Lower lobe of right lung (tissue), 2 donors: ENCODE data around the gene BAZ2B. TPM values are rescaled to one million over a fixed set of nuclear protein-coding genes. Genes with fewer than 3 reads are reported as not detected.

Source experiments
- ATAC-seq, 2 donors: fragments of 200-7000 bp; cut with Tn5 transposase; one replicate each; pipeline ENCODE4 v1.9.1; 2020 to 2022; ENCODE audit warnings: mild to moderate bottlenecking in 2 of 2, moderate library complexity in 2 of 2
- DNase-seq: peaks from one replicate; pipeline ENCODE4 v3.0.0-alpha.2; 2020
- H3K27ac ChIP-seq: fragments of 200-600 bp; one replicate; pipeline ENCODE4 v1.8.0; 2022
- H3K27me3 ChIP-seq: fragments of 200-600 bp; one replicate; pipeline ENCODE4 v1.8.0; 2022; ENCODE audit warnings: low read depth
- H3K36me3 ChIP-seq: fragments of 200-600 bp; one replicate; pipeline ENCODE4 v1.8.0; 2022; ENCODE audit warnings: mild to moderate bottlenecking
- H3K4me1 ChIP-seq: fragments of 200-600 bp; one replicate; pipeline ENCODE4 v1.8.0; 2022
- H3K4me3 ChIP-seq: fragments of 200-600 bp; one replicate; pipeline ENCODE4 v1.8.0; 2022; ENCODE audit warnings: mild to moderate bottlenecking
- H3K9me3 ChIP-seq: fragments of 200-600 bp; one replicate; pipeline ENCODE4 v1.8.0; 2022
- CTCF ChIP-seq: fragments of 200-600 bp; IDR thresholded peaks from one replicate; pipeline ENCODE4 v1.8.0; 2022; ENCODE audit warnings: antibody characterized with exemption, mild to moderate bottlenecking
- intact Hi-C: fragments of 100-400 bp; cut with DNase I; formaldehyde crosslinking; loops from one replicate; pipeline ENCODE4 v1.11.0; 2022
- total RNA-seq: library from RNA; stranded (reverse); fragmentation: NEBNext Ultra II Directional; extraction: Animal tissue kit (Norgen Biotek cat#: 25700); gene quantifications from one replicate; pipeline ENCODE4 v1.2.1, GENCODE V29; 2021
- donor health status: DM: no; HTN: yes; CAD: no; lungs with severe emphysema.

BAZ2B gene
- total RNA-seq, 1 donor from 2014 or later: 97.4 TPM

- DNase-seq (no peak), ATAC-seq (peak in 1 of 2 donors; percentile 78)
- intact Hi-C loops: no loop called here
- H3K4me1 ChIP-seq: no peaks in the 10 kb centered on the region
- H3K27me3 ChIP-seq: no peaks in the 10 kb centered on the region
- peak; percentile 41 for TF ChIP-seq CTCF
- H3K4me3 ChIP-seq: no peak overlapping the region
- no peak overlapping the region for H3K27ac ChIP-seq
- H3K9me3 ChIP-seq: no peaks in the 10 kb centered on the region
- H3K36me3 ChIP-seq: no peaks in the 10 kb centered on the region
Measured at GRCh38 chr2:159557437-159558034, 58.8 kb downstream of the BAZ2B start.

- H3K9me3 ChIP-seq: no peaks in the 10 kb centered on the region
- no peaks in the 10 kb centered on the region for H3K27me3 ChIP-seq
- intact Hi-C loops: no loop called here
- DNase-seq: no peak
- no peak for TF ChIP-seq CTCF
- H3K4me3 ChIP-seq: no peak overlapping the region
- no peaks in the 10 kb centered on the region for H3K4me1 ChIP-seq
- no peaks in the 10 kb centered on the region for H3K36me3 ChIP-seq
- ATAC-seq: no peak
- no peak overlapping the region for H3K27ac ChIP-seq
Measured at GRCh38 chr2:159555651-159556392, 60.5 kb downstream of the BAZ2B start.

- ATAC-seq (no peak), DNase-seq (no peak)
- Histone ChIP-seq H3K27me3 (no peaks in the 10 kb centered on the region), H3K9me3 (no peaks in the 10 kb centered on the region), H3K27ac (no peak overlapping the region), H3K4me3 (no peak overlapping the region), H3K4me1 (no peaks in the 10 kb centered on the region), H3K36me3 (no peaks in the 10 kb centered on the region)
- TF ChIP-seq CTCF: no peak
- intact Hi-C loops: no loop called here
Measured at GRCh38 chr2:159553727-159554126, 62.6 kb downstream of the BAZ2B start.

GRCh38 chr2:159551806-159552205 is 64.5 kb downstream of the BAZ2B start:
- ATAC-seq (no peak), DNase-seq (no peak)
- H3K9me3 ChIP-seq: no peaks in the 10 kb centered on the region
- no peak overlapping the region for H3K4me3 ChIP-seq
- TF ChIP-seq CTCF: no peak
- no peaks in the 10 kb centered on the region for H3K27me3 ChIP-seq
- no peaks in the 10 kb centered on the region for H3K36me3 ChIP-seq
- no peaks in the 10 kb centered on the region for H3K4me1 ChIP-seq
- intact Hi-C loops: no loop called here
- no peak overlapping the region for H3K27ac ChIP-seq

GRCh38 chr2:159550231-159550630 is 66.1 kb downstream of the BAZ2B start:
- Histone ChIP-seq H3K4me1 (no peaks in the 10 kb centered on the region), H3K27me3 (no peaks in the 10 kb centered on the region), H3K9me3 (no peaks in the 10 kb centered on the region), H3K27ac (no peak overlapping the region), H3K36me3 (no peaks in the 10 kb centered on the region), H3K4me3 (no peak overlapping the region)
- TF ChIP-seq CTCF: no peak
- intact Hi-C loops: no loop called here
- ATAC-seq: no peak
- DNase-seq: no peak
